HepG2 (cell line): ENCODE results near the gene NARF. TPM values are rescaled to one million over a fixed set of nuclear protein-coding genes. Genes with fewer than 3 reads are reported as not detected.

Source experiments
- ARID2 ChIP-seq: sonication (generic); formaldehyde crosslinking; IDR thresholded peaks from 2 replicates; pipeline ENCODE4 v1.8.1; 2022; ENCODE audit warnings: mild to moderate bottlenecking, missing genetic modification reagents, borderline replicate concordance
- BCL3 ChIP-seq: sonication (generic); formaldehyde crosslinking; IDR thresholded peaks from 2 replicates; pipeline ENCODE4 v1.5.1; 2020; ENCODE audit warnings: mild to moderate bottlenecking, missing genetic modification reagents, moderate library complexity
- CERS6 ChIP-seq: sonication (generic); formaldehyde crosslinking; IDR thresholded peaks from 2 replicates; pipeline ENCODE4 v1.5.0; 2020; ENCODE audit warnings: missing genetic modification reagents
- HOXA9 ChIP-seq: sonication (generic); formaldehyde crosslinking; IDR thresholded peaks from 2 replicates; pipeline ENCODE4 v1.8.1; 2022; ENCODE audit warnings: missing genetic modification reagents, mild to moderate bottlenecking, moderate library complexity, borderline replicate concordance
- MTF1 ChIP-seq: sonication (generic); formaldehyde crosslinking; IDR thresholded peaks from 2 replicates; pipeline ENCODE4 v1.5.0; 2020; ENCODE audit warnings: missing genetic modification reagents
- RELA ChIP-seq: sonication (generic); formaldehyde crosslinking; IDR thresholded peaks from 2 replicates; pipeline ENCODE4 v1.4.0; 2020; ENCODE audit warnings: missing genetic modification reagents
- SATB2 ChIP-seq: sonication (generic); formaldehyde crosslinking; IDR thresholded peaks from 2 replicates; pipeline ENCODE4 v1.5.0; 2020; ENCODE audit warnings: missing genetic modification reagents
- TCF12 ChIP-seq, 2 experiments: fragments of 450-650 bp in 1 of 2; sonication (generic) in 1 of 2; formaldehyde crosslinking in 1 of 2; IDR thresholded peaks; 2 replicates each; pipeline versions ENCODE4 v1.6.1 to v1.8.0; 2017 to 2022; ENCODE audit warnings: antibody characterized with exemption in 1 of 2, mild to moderate bottlenecking in 1 of 2, missing genetic modification reagents in 1 of 2, moderate library complexity in 1 of 2
- TEAD3 ChIP-seq: optimal IDR thresholded peaks from 2 replicates; pipeline ENCODE3; 2016; ENCODE audit warnings: borderline replicate concordance
- TFDP1 ChIP-seq: IDR thresholded peaks from 2 replicates; pipeline ENCODE4 v1.6.1; 2016; ENCODE audit warnings: missing compliant biosample characterization, missing genetic modification reagents, borderline replicate concordance
- U2AF1 ChIP-seq: fragments of 200-400 bp; formaldehyde crosslinking; optimal IDR thresholded peaks from 2 replicates; pipeline ENCODE3; 2017; ENCODE audit warnings: mild to moderate bottlenecking, low read depth, low read length
- ZBTB14 ChIP-seq: sonication (generic); formaldehyde crosslinking; IDR thresholded peaks from 2 replicates; pipeline ENCODE4 v1.4.0; 2020; ENCODE audit warnings: missing genetic modification reagents
- ZC3H13 ChIP-seq: sonication (generic); formaldehyde crosslinking; IDR thresholded peaks from 2 replicates; pipeline ENCODE4 v1.8.1; 2023; ENCODE audit warnings: mild to moderate bottlenecking, missing genetic modification reagents, moderate library complexity
- ZNF138 ChIP-seq: sonication (generic); formaldehyde crosslinking; IDR thresholded peaks from 2 replicates; pipeline ENCODE4 v1.5.0; 2020; ENCODE audit warnings: mild to moderate bottlenecking, low read depth, missing genetic modification reagents
- ZNF280D ChIP-seq: sonication (generic); formaldehyde crosslinking; IDR thresholded peaks from 2 replicates; pipeline ENCODE4 v1.5.1; 2020; ENCODE audit warnings: mild to moderate bottlenecking, missing genetic modification reagents
- ZNF607 ChIP-seq: sonication (generic); formaldehyde crosslinking; IDR thresholded peaks from 2 replicates; pipeline ENCODE4 v1.5.1; 2020; ENCODE audit warnings: missing genetic modification reagents, mild to moderate bottlenecking, borderline replicate concordance
- ZNF761 ChIP-seq: sonication (generic); formaldehyde crosslinking; conservative IDR thresholded peaks from 2 replicates; pipeline ENCODE4 v1.4.0; 2020; ENCODE audit warnings: mild to moderate bottlenecking, missing genetic modification reagents
- ZNF777 ChIP-seq: sonication (generic); formaldehyde crosslinking; IDR thresholded peaks from 2 replicates; pipeline ENCODE4 v1.4.0; 2020; ENCODE audit warnings: missing genetic modification reagents
- polyA plus RNA-seq, 8 experiments: library from polyadenylated mRNA; depleted of rRNA in 3 of 8; stranded (reverse) in 7 of 8; unstranded in 1 of 8; fragments of >200 nt; fragmentation: Illumina TruSeq in 4 of 8; extraction: Trizol in 4 of 8; gene quantifications; 2 replicates each; pipeline versions ENCODE4 v1.2.1 to v1.2.3, GENCODE V29; 2011 to 2016; ENCODE audit warnings: low read depth in 4 of 8, missing spikeins in 1 of 8, mixed read lengths in 1 of 8; ENCODE audit not compliant: insufficient read depth in 1 of 8
- total RNA-seq, 5 experiments: library from RNA; depleted of rRNA; stranded (reverse); fragments of >200 nt; fragmentation: Illumina TruSeq; extraction: Trizol; gene quantifications; 2 replicates each; pipeline ENCODE4 v1.2.3, GENCODE V29; 2016; ENCODE audit warnings: low read depth in 1 of 5

NARF gene
- total and polyA plus RNA-seq, 2 of the 13 experiments (the other 11 are each of a cell fraction or from before 2014, with no cell fraction given): 61.1 to 144 TPM

GRCh38 chr17:82418001-82418986 lies 40.2 kb upstream of the NARF start, which contains the start of the genes HEXD and OGFOD3 (continued):
- TF ChIP-seq CERS6 (0 out of 2 replicates have a peak, but pooled peaks have one; percentile 43), BCL3 (CRISPR knock-in tag) (peak; percentile 98), ZNF777 (CRISPR knock-in tag) (peak; percentile 56; the same call in 1 of the 2 replicates), ZNF138 (CRISPR knock-in tag) (peak; percentile 53; the same call in 1 of the 2 replicates), ARID2 (CRISPR knock-in tag) (peak; percentile 81; the same call in 1 of the 2 replicates), HOXA9 (CRISPR knock-in tag) (peak; percentile 82; the same call in 1 of the 2 replicates), TCF12 (IDR thresholded peaks at IDR 0.05) (no peak), TCF12 (CRISPR knock-in tag; IDR thresholded peaks at IDR 0.05) (peak; percentile 89), ZBTB14 (CRISPR knock-in tag) (peak; percentile 72), ZC3H13 (CRISPR knock-in tag) (peak; percentile 76; the same call in 1 of the 2 replicates), RELA (CRISPR knock-in tag) (peak; percentile 97), ZNF280D (CRISPR knock-in tag) (0 out of 2 replicates have a peak, but pooled peaks have one; percentile 30), U2AF1 (peak; percentile 71), MTF1 (CRISPR knock-in tag) (peak; percentile 55; the same call in 1 of the 2 replicates), ZNF607 (CRISPR knock-in tag) (peak; percentile 93), ZNF761 (CRISPR knock-in tag) (peak; percentile 49; the same call in 1 of the 2 replicates), SATB2 (CRISPR knock-in tag) (no peak), TEAD3 (CRISPR knock-in tag) (peak; percentile 41), TFDP1 (peak; percentile 83)
